Renal cortex interstitium (tissue), 11 donors: ENCODE measurements around the gene BUD13. TPM values are rescaled to one million over a fixed set of nuclear protein-coding genes. Genes with fewer than 3 reads are reported as not detected.
A peak's percentile ranks its signal among the peaks of the same experiment; 100 is the strongest.

Source experiments
- DNase-seq, 11 donors: peaks; one replicate each; pipeline ENCODE4 v3.0.0-alpha.2; 2013; ENCODE audit warnings: low read depth in 9 of 11, low spot score in 4 of 11; ENCODE audit errors: extremely low read depth in 1 of 11
- polyA plus RNA-seq, 3 donors: library from polyadenylated mRNA; unstranded; fragments of 120-200 nt; gene quantifications; one replicate each; pipeline ENCODE4 v1.2.1, GENCODE V29; 2013; ENCODE audit not compliant: insufficient read length in 3 of 3

BUD13 gene
- polyA plus RNA-seq, 3 donors = 33.8 to 38.6 (median 37.2) TPM

GRCh38 chr11:116798368-116798767, 25.6 kb upstream of the BUD13 start:
- no peak for DNase-seq

GRCh38 chr11:116797816-116798215, 25.0 kb upstream of the BUD13 start:
- DNase-seq = no peak

GRCh38 chr11:116796548-116796947, 23.8 kb upstream of the BUD13 start:
- no peak for DNase-seq

GRCh38 chr11:116794851-116795250, 22.1 kb upstream of the BUD13 start:
- DNase-seq = no peak

- DNase-seq = no peak
These were observed 20.9 kb upstream of the BUD13 start for GRCh38 chr11:116793772-116794097.

GRCh38 chr11:116792869-116793771, 20.3 kb upstream of the BUD13 start:
- DNase-seq = no peak

GRCh38 chr11:116792144-116792868, 19.5 kb upstream of the BUD13 start:
- no peak for DNase-seq

- DNase-seq = no peak
These were observed 19.0 kb upstream of the BUD13 start, which contains the start of gene APOA5 for GRCh38 chr11:116791813-116792143. TSS of gene APOA5 (minus strand) at chr11:116791879. CDS start at chr11:116791860, 19 bp downstream.

GRCh38 chr11:116791002-116791812, 18.4 kb upstream of the BUD13 start:
- DNase-seq = peak in 10 of 11 donors; percentile 22 to 71 (median 54)

- no peak for DNase-seq
These were observed 17.6 kb upstream of the BUD13 start for GRCh38 chr11:116790167-116791001.

- DNase-seq = no peak
These were observed 16.2 kb upstream of the BUD13 start for GRCh38 chr11:116788975-116789374.

GRCh38 chr11:116788534-116788933, 15.7 kb upstream of the BUD13 start:
- DNase-seq = no peak

- DNase-seq = peak; percentile 46 to 77 (median 70)
These were observed 15.1 kb upstream of the BUD13 start, which contains the start of gene ZPR1 for GRCh38 chr11:116787786-116788486. TSS of gene ZPR1 (minus strand) at chr11:116788023. CDS start at chr11:116787990, 33 bp downstream.

- peak in 1 of 11 donors; percentile 8 for DNase-seq
These were observed 14.6 kb upstream of the BUD13 start for GRCh38 chr11:116787436-116787785.

- no peak for DNase-seq
These were observed 14.2 kb upstream of the BUD13 start for GRCh38 chr11:116786966-116787365.

GRCh38 chr11:116786326-116786725, 13.5 kb upstream of the BUD13 start:
- no peak for DNase-seq

GRCh38 chr11:116782728-116783127, 9.9 kb upstream of the BUD13 start:
- no peak for DNase-seq

GRCh38 chr11:116778556-116778955, 5.8 kb upstream of the BUD13 start:
- no peak for DNase-seq
